ENCODE data around the gene PCED1A. TPM values are rescaled to one million over a fixed set of nuclear protein-coding genes. Genes with fewer than 3 reads are reported as not detected.

The PCED1A gene
- total RNA-seq, 2 experiments from 2014 or later: 33.9 to 34.3 TPM

DNA sequence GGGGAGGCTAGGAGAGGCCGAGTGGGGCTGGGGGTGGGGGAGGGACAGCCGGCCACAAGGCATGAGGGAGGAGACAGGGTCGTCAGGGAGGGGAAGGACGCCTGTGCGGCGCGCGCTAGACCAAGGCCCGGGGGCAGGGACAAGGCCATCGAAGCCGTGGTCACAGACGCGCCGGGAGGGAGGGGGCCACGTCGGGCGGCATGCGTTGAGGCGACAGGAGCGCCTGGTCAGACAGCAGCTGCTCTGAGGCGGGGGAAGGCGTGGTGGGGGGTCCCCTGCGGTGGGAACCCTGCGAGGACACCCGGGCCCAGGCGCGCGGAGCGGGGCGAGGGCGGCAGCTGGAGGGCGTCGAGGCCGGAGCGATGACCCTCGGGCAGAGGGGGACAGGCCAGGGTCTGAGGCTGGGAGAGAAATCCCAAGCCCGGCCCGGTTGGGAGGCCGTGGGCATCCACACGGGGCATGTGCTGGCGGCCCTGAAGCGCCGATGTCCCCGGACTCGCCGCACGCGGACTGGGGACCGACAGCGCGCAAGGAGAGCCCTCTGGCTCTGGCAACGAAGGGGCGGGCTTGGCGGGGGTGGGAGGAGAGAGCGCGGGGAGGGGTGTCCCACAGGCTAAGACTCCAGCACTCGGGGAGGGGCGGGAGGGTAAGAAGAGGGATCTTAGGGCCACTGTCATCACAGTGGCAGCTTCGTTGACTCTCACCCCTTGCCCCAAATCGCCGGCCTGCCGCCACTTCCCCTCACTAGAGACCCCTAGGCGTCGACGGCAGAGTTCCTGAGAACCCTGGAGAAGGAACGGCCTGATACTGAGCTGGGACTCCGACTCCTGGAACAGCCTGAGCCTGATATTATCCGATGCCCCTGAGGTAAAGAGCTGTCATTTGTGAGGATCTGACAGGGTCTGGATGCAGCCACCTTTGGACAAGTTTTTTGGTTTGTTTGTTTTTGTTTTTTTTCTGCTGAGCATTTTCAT, 19.3 kb downstream of the PCED1A start:
- H3K27ac Mint-ChIP-seq: peak overlapping the region; percentile 5
- peaks cover 20% of the 10 kb centered on the region for H3K27me3 Mint-ChIP-seq
- DNase-seq: no peak
- no peaks in the 10 kb centered on the region for H3K9me3 Mint-ChIP-seq
- peaks cover 25% of the 10 kb centered on the region for H3K4me1 Mint-ChIP-seq (ENCODE audit: low read depth)
- no peak for TF ChIP-seq CTCF (IDR thresholded peaks at IDR 0.05)
- peak overlapping the region; percentile 15 for H3K4me3 Mint-ChIP-seq
- peak; percentile 25 for ATAC-seq
- intact Hi-C loops (cut with micrococcal nuclease): no loop called here
- H3K36me3 Mint-ChIP-seq (ENCODE audit: low read depth): no peaks in the 10 kb centered on the region
- CTCF ChIA-PET: interaction anchor here (1.6 kb wide), 1 partner anchor 78 kb away, joined by 6 read pairs; no protein-coding TSS in a partner anchor
- POLR2A ChIA-PET: interaction anchor here (0.6 to 1.5 kb wide), 7 partner anchors 9 to 44 kb away, joined by 3 to 4 read pairs (median 3); partner anchors contain the start of genes PCED1A and VPS16

GRCh38 chr20:2820084-2820895, 20.2 kb downstream of the PCED1A start:
- ChIA-PET POLR2A (interaction anchor here (0.6 to 1.2 kb wide), 4 partner anchors 10 to 16 kb away, joined by 3 read pairs; no protein-coding TSS in a partner anchor), CTCF (no interaction called here)
- no peak for DNase-seq
- H3K36me3 Mint-ChIP-seq (ENCODE audit: low read depth): no peaks in the 10 kb centered on the region
- no peak overlapping the region for H3K4me3 Mint-ChIP-seq
- intact Hi-C loops (cut with micrococcal nuclease): no loop called here
- no peaks in the 10 kb centered on the region for H3K9me3 Mint-ChIP-seq
- H3K4me1 Mint-ChIP-seq (ENCODE audit: low read depth): peaks cover 19% of the 10 kb centered on the region
- no peak for TF ChIP-seq CTCF (IDR thresholded peaks at IDR 0.05)
- no peak overlapping the region for H3K27ac Mint-ChIP-seq
- H3K27me3 Mint-ChIP-seq: peaks cover 20% of the 10 kb centered on the region
- no peak for ATAC-seq

- ChIA-PET POLR2A (no interaction called here), CTCF (interaction anchor here (1.0 kb wide), 1 partner anchor 74 kb away, joined by 4 read pairs; no protein-coding TSS in a partner anchor)
- Mint-ChIP-seq H3K27ac (no peak overlapping the region), H3K9me3 (no peaks in the 10 kb centered on the region), H3K36me3 (ENCODE audit: low read depth) (no peaks in the 10 kb centered on the region), H3K4me1 (ENCODE audit: low read depth) (peaks cover 19% of the 10 kb centered on the region), H3K27me3 (peaks cover 24% of the 10 kb centered on the region), H3K4me3 (no peak overlapping the region)
- intact Hi-C loops (cut with micrococcal nuclease): no loop called here
- ATAC-seq (no peak), DNase-seq (no peak)
- no peak for TF ChIP-seq CTCF (IDR thresholded peaks at IDR 0.05)
Observed at GRCh38 chr20:2817891-2818595, 22.4 kb downstream of the PCED1A start.

- no peak for TF ChIP-seq CTCF (IDR thresholded peaks at IDR 0.05)
- Mint-ChIP-seq H3K27ac (no peak overlapping the region), H3K4me3 (no peak overlapping the region), H3K36me3 (ENCODE audit: low read depth) (no peaks in the 10 kb centered on the region), H3K9me3 (peaks cover 3% of the 10 kb centered on the region), H3K4me1 (ENCODE audit: low read depth) (peaks cover 19% of the 10 kb centered on the region), H3K27me3 (peaks cover 27% of the 10 kb centered on the region)
- intact Hi-C loops (cut with micrococcal nuclease): no loop called here
- ATAC-seq: no peak
- ChIA-PET CTCF (interaction anchor here (1.0 to 1.2 kb wide), 2 partner anchors 16 to 74 kb away, joined by 3 to 4 read pairs; partner anchors contain the start of gene CPXM1), POLR2A (no interaction called here)
- no peak for DNase-seq
Observed at GRCh38 chr20:2817341-2817726, 23.1 kb downstream of the PCED1A start.

Measured in activated CD8-positive, alpha-beta T cell treated with anti-CD3 and anti-CD28 coated beads for 36 hours (primary cell).